GM23338 (cell line): Measurements from ENCODE around the gene SLC39A11. TPM values are rescaled to one million over a fixed set of nuclear protein-coding genes. Genes with fewer than 3 reads are reported as not detected.

Source experiments
- ATAC-seq: fragments of 200-7000 bp; cut with Tn5 transposase; 3 replicates; pipeline ENCODE4 v1.9.1; 2020
- DNase-seq: peaks from one replicate; pipeline ENCODE4 v3.0.0-alpha.2; 2015; ENCODE audit warnings: low spot score
- H2AFZ ChIP-seq: fragments of 200-600 bp; sonication (generic); 2 replicates; pipeline ENCODE4 v1.8.0; 2016; ENCODE audit warnings: antibody characterized with exemption, mild to moderate bottlenecking, moderate library complexity
- H3F3A ChIP-seq: fragments of 200-600 bp; sonication (generic); replicated peaks from 2 replicates; pipeline ENCODE4 v1.8.0; 2017; ENCODE audit warnings: antibody characterized with exemption, mixed run types, low read depth
- H3K27ac ChIP-seq: fragments of 200-600 bp; sonication (generic); 2 replicates; pipeline ENCODE4 v1.6.1; 2016; ENCODE audit warnings: low read depth
- H3K27me3 ChIP-seq: fragments of 200-600 bp; sonication (generic); 2 replicates; pipeline ENCODE4 v1.8.0; 2016; ENCODE audit warnings: mild to moderate bottlenecking, mixed run types, moderate library complexity; ENCODE audit not compliant: insufficient read depth
- H3K36me3 ChIP-seq: fragments of 200-600 bp; sonication (generic); 2 replicates; pipeline ENCODE4 v1.8.0; 2016; ENCODE audit warnings: mild to moderate bottlenecking; ENCODE audit not compliant: insufficient read depth
- H3K4me1 ChIP-seq: fragments of 200-600 bp; sonication (generic); 2 replicates; pipeline ENCODE4 v1.8.0; 2016; ENCODE audit warnings: mild to moderate bottlenecking, moderate library complexity; ENCODE audit not compliant: insufficient read depth
- H3K4me2 ChIP-seq: fragments of 200-600 bp; sonication (generic); 2 replicates; pipeline ENCODE4 v1.7.1; 2017; ENCODE audit warnings: mixed run types
- H3K4me3 ChIP-seq: fragments of 200-600 bp; sonication (generic); 2 replicates; pipeline ENCODE4 v1.6.1; 2016; ENCODE audit warnings: mixed run types
- H3K79me2 ChIP-seq: fragments of 200-600 bp; sonication (generic); replicated peaks from 2 replicates; pipeline ENCODE4 v1.8.0; 2017; ENCODE audit warnings: mild to moderate bottlenecking; ENCODE audit not compliant: insufficient read depth
- H3K9me2 ChIP-seq: fragments of 200-600 bp; sonication (generic); 2 replicates; pipeline ENCODE4 v1.8.0; 2017; ENCODE audit not compliant: insufficient read depth
- H4K20me1 ChIP-seq: fragments of 200-600 bp; sonication (generic); replicated peaks from 2 replicates; pipeline ENCODE4 v1.8.0; 2017; ENCODE audit warnings: mild to moderate bottlenecking; ENCODE audit not compliant: insufficient read depth
- H3K27ac Mint-ChIP-seq: 2 replicates; pipeline ENCODE4 v1.8.0; 2020; ENCODE audit warnings: inconsistent platforms, mild to moderate bottlenecking, moderate library complexity, mixed read lengths
- H3K27me3 Mint-ChIP-seq: 3 replicates; pipeline ENCODE4 v1.8.0; 2022; ENCODE audit warnings: low read depth, mild to moderate bottlenecking, moderate library complexity, mixed read lengths, inconsistent platforms; ENCODE audit not compliant: insufficient read depth, poor library complexity
- H3K36me3 Mint-ChIP-seq: 3 replicates; pipeline ENCODE4 v1.8.0; 2021; ENCODE audit warnings: low read depth, mild to moderate bottlenecking, inconsistent platforms, moderate library complexity, mixed read lengths
- H3K4me1 Mint-ChIP-seq: 3 replicates; pipeline ENCODE4 v1.8.0; 2020; ENCODE audit warnings: mild to moderate bottlenecking, inconsistent platforms, mixed read lengths
- H3K4me3 Mint-ChIP-seq: 3 replicates; pipeline ENCODE4 v1.8.0; 2021; ENCODE audit warnings: moderate library complexity, mild to moderate bottlenecking, inconsistent platforms, mixed read lengths
- H3K9me3 Mint-ChIP-seq: 3 replicates; pipeline ENCODE4 v1.8.0; 2020; ENCODE audit warnings: moderate library complexity, mild to moderate bottlenecking, inconsistent platforms, mixed read lengths
- ETS1 ChIP-seq: IDR thresholded peaks from 2 replicates; pipeline ENCODE4 v1.6.1; 2016; ENCODE audit warnings: antibody characterized with exemption
- POLR2AphosphoS5 ChIP-seq: IDR thresholded peaks from 2 replicates; pipeline ENCODE4 v1.6.1; 2016; ENCODE audit warnings: antibody characterized with exemption, low read depth
- REST ChIP-seq: IDR thresholded peaks from one replicate; pipeline ENCODE4 v1.6.1; 2018; ENCODE audit warnings: antibody characterized with exemption; ENCODE audit not compliant: unreplicated experiment
- STAT1 ChIP-seq: IDR thresholded peaks from one replicate; pipeline ENCODE4 v1.6.1; 2016; ENCODE audit warnings: antibody characterized with exemption; ENCODE audit not compliant: unreplicated experiment
- ZNF462 ChIP-seq: fragments of 250-450 bp; sonication (Bioruptor Pico); IDR thresholded peaks from 2 replicates; pipeline ENCODE4 v1.5.0; 2020; ENCODE audit warnings: mild to moderate bottlenecking, moderate library complexity
- polyA plus RNA-seq: library from polyadenylated mRNA; unstranded; fragments of >200 nt; fragmentation: Nextera tagmentation; extraction: Ambion mirVana; gene quantifications from 2 replicates; pipeline ENCODE4 v1.2.1, GENCODE V29; 2016
- total RNA-seq: library from RNA; depleted of rRNA; stranded (reverse); fragments of >200 nt; shearing (Covaris generic); gene quantifications from 2 replicates; pipeline ENCODE4 v1.2.3, GENCODE V29; 2014

Gene SLC39A11
- total and polyA plus RNA-seq, 2 experiments from 2014 or later = 10.8 to 18.1 TPM

GRCh38 chr17:72717276-72717675, 375.2 kb downstream of the SLC39A11 start:
- no peak overlapping the region for H3K4me2 ChIP-seq
- ATAC-seq (no peak), DNase-seq (no peak)
- H3K9me3 Mint-ChIP-seq = no peaks in the 10 kb centered on the region
- H2AFZ ChIP-seq = no peak overlapping the region
- no peaks in the 10 kb centered on the region for H3K27me3 ChIP-seq
- H3F3A ChIP-seq = no peaks in the 10 kb centered on the region
- H3K4me1 ChIP-seq = peaks cover 13% of the 10 kb centered on the region
- H3K36me3 Mint-ChIP-seq = no peaks in the 10 kb centered on the region
- peaks cover 18% of the 10 kb centered on the region for H3K4me1 Mint-ChIP-seq
- H3K36me3 ChIP-seq = no peaks in the 10 kb centered on the region
- no peak for TF ChIP-seq REST
- no peaks in the 10 kb centered on the region for H3K79me2 ChIP-seq
- H3K4me3 ChIP-seq = no peak overlapping the region
- H3K4me3 Mint-ChIP-seq = no peak overlapping the region
- H3K9me2 ChIP-seq = 0 out of 2 replicates have a peak, but pooled peaks cover 2% of the 10 kb centered on the region
- H3K27me3 Mint-ChIP-seq = peaks cover 10% of the 10 kb centered on the region
- no peak overlapping the region for H3K27ac ChIP-seq
- H3K27ac Mint-ChIP-seq = no peak overlapping the region
- H4K20me1 ChIP-seq = no peaks in the 10 kb centered on the region

GRCh38 chr17:72715906-72716572, 376.4 kb downstream of the SLC39A11 start:
- H3K27me3 Mint-ChIP-seq = peaks cover 10% of the 10 kb centered on the region
- no peaks in the 10 kb centered on the region for H3K27me3 ChIP-seq
- no peak overlapping the region for H3K27ac ChIP-seq
- no peak overlapping the region for H3K4me3 Mint-ChIP-seq
- H2AFZ ChIP-seq = no peak overlapping the region
- peaks cover 8% of the 10 kb centered on the region for H3K4me1 ChIP-seq
- ATAC-seq (no peak), DNase-seq (no peak)
- no peak overlapping the region for H3K4me3 ChIP-seq
- 0 out of 2 replicates have a peak, but pooled peaks cover 2% of the 10 kb centered on the region for H3K9me2 ChIP-seq
- no peaks in the 10 kb centered on the region for H3F3A ChIP-seq
- no peak overlapping the region for H3K27ac Mint-ChIP-seq
- H3K4me2 ChIP-seq = no peak overlapping the region
- H3K36me3 ChIP-seq = no peaks in the 10 kb centered on the region
- H3K9me3 Mint-ChIP-seq = peaks cover 2% of the 10 kb centered on the region; the same call in 2 of the 3 replicates
- peaks cover 2% of the 10 kb centered on the region; the same call in 2 of the 3 replicates for H3K36me3 Mint-ChIP-seq
- H3K79me2 ChIP-seq = no peaks in the 10 kb centered on the region
- H4K20me1 ChIP-seq = no peaks in the 10 kb centered on the region
- peaks cover 13% of the 10 kb centered on the region for H3K4me1 Mint-ChIP-seq
- no peak for TF ChIP-seq ETS1
- TF ChIP-seq REST = no peak
- TF ChIP-seq STAT1 = no peak
- no peak for TF ChIP-seq ZNF462 (CRISPR knock-in tag)
- TF ChIP-seq POLR2AphosphoS5 = no peak
